Neural progenitor cell (in vitro differentiated cells): ENCODE data around the gene SF3B2. TPM values are rescaled to one million over a fixed set of nuclear protein-coding genes. Genes with fewer than 3 reads are reported as not detected.
"Not testable (repeated sequence)": the region's sequence is repeated elsewhere in the genome, so short reads cannot be mapped to it uniquely, and the experiment has no call there.

ENCODE experiments used
- DNase-seq: peaks from one replicate; pipeline ENCODE4 v3.0.0-alpha.2; 2016; ENCODE audit warnings: low spot score
- H2AFZ ChIP-seq: fragments of 200-600 bp; sonication (generic); replicated peaks from 2 replicates; pipeline ENCODE4 v1.6.1; 2016; ENCODE audit warnings: antibody characterized with exemption
- H3F3A ChIP-seq: fragments of 200-600 bp; sonication (generic); 2 replicates; pipeline ENCODE4 v1.6.1; 2016; ENCODE audit warnings: antibody characterized with exemption, low read depth
- H3K27ac ChIP-seq: fragments of 200-600 bp; sonication (generic); 2 replicates; pipeline ENCODE4 v1.5.1; 2016; ENCODE audit warnings: mild to moderate bottlenecking
- H3K27me3 ChIP-seq: fragments of 200-600 bp; sonication (generic); 2 replicates; pipeline ENCODE4 v1.6.1; 2016; ENCODE audit warnings: mild to moderate bottlenecking, moderate library complexity
- H3K36me3 ChIP-seq: fragments of 200-600 bp; sonication (generic); 2 replicates; pipeline ENCODE4 v1.5.1; 2016
- H3K4me1 ChIP-seq: fragments of 200-600 bp; sonication (generic); 2 replicates; pipeline ENCODE4 v1.6.1; 2016; ENCODE audit warnings: mixed run types
- H3K4me2 ChIP-seq: fragments of 200-600 bp; sonication (generic); 2 replicates; pipeline ENCODE4 v1.6.1; 2016
- H3K4me3 ChIP-seq: fragments of 200-600 bp; sonication (generic); 2 replicates; pipeline ENCODE4 v1.5.1; 2016
- H3K79me2 ChIP-seq: fragments of 200-600 bp; sonication (generic); 2 replicates; pipeline ENCODE4 v1.6.1; 2016; ENCODE audit warnings: low read depth
- H3K9ac ChIP-seq: fragments of 200-600 bp; sonication (generic); 2 replicates; pipeline ENCODE4 v1.6.1; 2016
- H3K9me3 ChIP-seq: fragments of 200-600 bp; sonication (generic); 2 replicates; pipeline ENCODE4 v1.5.1; 2016; ENCODE audit warnings: low read depth
- H4K20me1 ChIP-seq: fragments of 200-600 bp; sonication (generic); 2 replicates; pipeline ENCODE4 v1.6.1; 2016; ENCODE audit warnings: low read depth
- H3K27ac Mint-ChIP-seq: 3 replicates; pipeline ENCODE4 v1.8.0; 2021; ENCODE audit warnings: mixed read lengths
- H3K27me3 Mint-ChIP-seq: 2 replicates; pipeline ENCODE4 v1.8.0; 2022; ENCODE audit warnings: low read depth, mild to moderate bottlenecking, inconsistent platforms, moderate library complexity, mixed read lengths; ENCODE audit not compliant: insufficient read depth
- H3K36me3 Mint-ChIP-seq: 3 replicates; pipeline ENCODE4 v1.8.0; 2021; ENCODE audit warnings: mixed read lengths
- H3K4me1 Mint-ChIP-seq: 3 replicates; pipeline ENCODE4 v1.8.0; 2021; ENCODE audit warnings: mixed read lengths
- H3K4me3 Mint-ChIP-seq: 3 replicates; pipeline ENCODE4 v1.8.0; 2021; ENCODE audit warnings: mild to moderate bottlenecking, moderate library complexity, mixed read lengths
- H3K9me3 Mint-ChIP-seq: 3 replicates; pipeline ENCODE4 v1.8.0; 2020; ENCODE audit warnings: mixed read lengths
- EZH2 ChIP-seq: fragments of 200-600 bp; sonication (generic); IDR thresholded peaks from 2 replicates; pipeline ENCODE4 v1.6.1; 2017; ENCODE audit warnings: antibody characterized with exemption, mild to moderate bottlenecking, moderate library complexity
- EZH2phosphoT487 ChIP-seq: fragments of 200-600 bp; sonication (generic); IDR thresholded peaks from 2 replicates; pipeline ENCODE4 v1.6.1; 2017; ENCODE audit warnings: antibody characterized with exemption
- total RNA-seq: library from RNA; depleted of rRNA; stranded (reverse); fragments of >200 nt; gene quantifications from 2 replicates; pipeline ENCODE4 v1.2.3, GENCODE V29; 2015; ENCODE audit warnings: low replicate concordance
- TF ChIP-seq, protein P1 (sequence below): fragments of 200-600 bp; sonication (generic); IDR thresholded peaks from 2 replicates; pipeline ENCODE4 v1.5.1; 2017; ENCODE audit warnings: antibody characterized with exemption, mild to moderate bottlenecking

Gene SF3B2
- total RNA-seq, 1 donor from 2014 or later: 198 TPM

DNA sequence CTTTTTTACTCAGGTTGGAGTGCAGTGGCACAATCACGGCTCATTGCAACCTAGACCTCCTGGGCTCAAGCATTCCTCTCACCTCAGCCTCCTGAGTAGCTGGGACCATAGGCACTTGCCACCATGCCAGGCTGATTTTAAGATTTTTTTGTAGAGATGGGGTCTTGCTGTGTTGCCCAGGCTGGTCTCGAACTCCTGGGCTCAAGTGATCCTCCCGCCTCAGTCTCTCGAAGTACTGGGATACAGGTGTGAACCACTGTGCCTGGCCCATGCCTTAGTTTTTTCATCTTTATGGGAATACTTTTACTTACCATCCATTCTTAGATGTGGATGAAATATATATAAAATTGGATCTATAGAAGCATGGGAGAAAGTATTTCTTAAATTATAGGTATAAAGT lies 23.1 kb downstream of the SF3B2 start:
- H3K27ac Mint-ChIP-seq: no peak overlapping the region
- Histone ChIP-seq H3K4me2 (no peak overlapping the region), H3F3A (no peaks in the 10 kb centered on the region), H3K36me3 (no peaks in the 10 kb centered on the region), H3K4me1 (peaks cover 9% of the 10 kb centered on the region), H3K79me2 (peaks cover 15% of the 10 kb centered on the region), H3K27ac (no peak overlapping the region), H3K4me3 (no peak overlapping the region), H4K20me1 (peaks cover 6% of the 10 kb centered on the region), H3K9ac (no peak overlapping the region), H3K9me3 (no peaks in the 10 kb centered on the region), H2AFZ (no peak overlapping the region), H3K27me3 (no peaks in the 10 kb centered on the region)
- TF ChIP-seq, protein P1, sequence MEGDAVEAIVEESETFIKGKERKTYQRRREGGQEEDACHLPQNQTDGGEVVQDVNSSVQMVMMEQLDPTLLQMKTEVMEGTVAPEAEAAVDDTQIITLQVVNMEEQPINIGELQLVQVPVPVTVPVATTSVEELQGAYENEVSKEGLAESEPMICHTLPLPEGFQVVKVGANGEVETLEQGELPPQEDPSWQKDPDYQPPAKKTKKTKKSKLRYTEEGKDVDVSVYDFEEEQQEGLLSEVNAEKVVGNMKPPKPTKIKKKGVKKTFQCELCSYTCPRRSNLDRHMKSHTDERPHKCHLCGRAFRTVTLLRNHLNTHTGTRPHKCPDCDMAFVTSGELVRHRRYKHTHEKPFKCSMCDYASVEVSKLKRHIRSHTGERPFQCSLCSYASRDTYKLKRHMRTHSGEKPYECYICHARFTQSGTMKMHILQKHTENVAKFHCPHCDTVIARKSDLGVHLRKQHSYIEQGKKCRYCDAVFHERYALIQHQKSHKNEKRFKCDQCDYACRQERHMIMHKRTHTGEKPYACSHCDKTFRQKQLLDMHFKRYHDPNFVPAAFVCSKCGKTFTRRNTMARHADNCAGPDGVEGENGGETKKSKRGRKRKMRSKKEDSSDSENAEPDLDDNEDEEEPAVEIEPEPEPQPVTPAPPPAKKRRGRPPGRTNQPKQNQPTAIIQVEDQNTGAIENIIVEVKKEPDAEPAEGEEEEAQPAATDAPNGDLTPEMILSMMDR: no peak
- no peaks in the 10 kb centered on the region for H3K27me3 Mint-ChIP-seq
- H3K36me3 Mint-ChIP-seq: peaks cover 13% of the 10 kb centered on the region
- peaks cover 15% of the 10 kb centered on the region for H3K4me1 Mint-ChIP-seq
- no peak overlapping the region for H3K4me3 Mint-ChIP-seq
- no peak for DNase-seq
- no peaks in the 10 kb centered on the region for H3K9me3 Mint-ChIP-seq

GRCh38 chr11:66076561-66076960 lies 24.4 kb downstream of the SF3B2 start:
- H3K79me2 ChIP-seq: peaks cover 7% of the 10 kb centered on the region
- no peaks in the 10 kb centered on the region for H3K27me3 Mint-ChIP-seq
- no peaks in the 10 kb centered on the region for H3K36me3 ChIP-seq
- no peak overlapping the region for H3K4me3 Mint-ChIP-seq
- H3K4me3 ChIP-seq: no peak overlapping the region
- H3K9me3 ChIP-seq: no peaks in the 10 kb centered on the region
- H3K36me3 Mint-ChIP-seq: peaks cover 13% of the 10 kb centered on the region
- no peak overlapping the region for H3K27ac ChIP-seq
- no peak overlapping the region for H2AFZ ChIP-seq
- no peaks in the 10 kb centered on the region for H4K20me1 ChIP-seq
- H3K9ac ChIP-seq: no peak overlapping the region
- no peaks in the 10 kb centered on the region for H3F3A ChIP-seq
- H3K27ac Mint-ChIP-seq: no peak overlapping the region
- H3K9me3 Mint-ChIP-seq: no peaks in the 10 kb centered on the region
- no peak overlapping the region for H3K4me2 ChIP-seq
- TF ChIP-seq EZH2phosphoT487 (no peak), EZH2 (no peak)
- TF ChIP-seq, protein P1: no peak
- H3K4me1 ChIP-seq: peaks cover 3% of the 10 kb centered on the region
- DNase-seq: no peak
- H3K27me3 ChIP-seq: no peaks in the 10 kb centered on the region
- H3K4me1 Mint-ChIP-seq: peaks cover 8% of the 10 kb centered on the region

GRCh38 chr11:66077927-66078326 lies 25.8 kb downstream of the SF3B2 start:
- no peaks in the 10 kb centered on the region for H3K27me3 ChIP-seq
- no peak overlapping the region for H3K4me3 ChIP-seq
- H3K4me1 Mint-ChIP-seq: no peaks in the 10 kb centered on the region
- peaks cover 13% of the 10 kb centered on the region for H3K36me3 Mint-ChIP-seq
- no peaks in the 10 kb centered on the region for H3K9me3 ChIP-seq
- H3K79me2 ChIP-seq: no peaks in the 10 kb centered on the region
- TF ChIP-seq EZH2phosphoT487: no peak
- no peak for TF ChIP-seq EZH2
- TF ChIP-seq, protein P1: no peak
- no peak overlapping the region for H3K4me3 Mint-ChIP-seq
- H3K36me3 ChIP-seq: no peaks in the 10 kb centered on the region
- H4K20me1 ChIP-seq: no peaks in the 10 kb centered on the region
- no peaks in the 10 kb centered on the region for H3K27me3 Mint-ChIP-seq
- H3K27ac Mint-ChIP-seq: no peak overlapping the region
- no peaks in the 10 kb centered on the region for H3K4me1 ChIP-seq
- H3K27ac ChIP-seq: no peak overlapping the region
- H3K9me3 Mint-ChIP-seq: no peaks in the 10 kb centered on the region
- H3K9ac ChIP-seq: no peak overlapping the region
- no peak overlapping the region for H3K4me2 ChIP-seq
- no peak for DNase-seq
- H3F3A ChIP-seq: no peaks in the 10 kb centered on the region
- H2AFZ ChIP-seq: no peak overlapping the region

- H3K27me3 ChIP-seq, H4K20me1 ChIP-seq, H3K27ac Mint-ChIP-seq, H3K4me1 Mint-ChIP-seq, H3K4me2 ChIP-seq, H3K4me1 ChIP-seq, H3K27ac ChIP-seq, H3K4me3 ChIP-seq, H3K79me2 ChIP-seq, H3K36me3 ChIP-seq, H2AFZ ChIP-seq, DNase-seq, H3K27me3 Mint-ChIP-seq, H3K4me3 Mint-ChIP-seq, H3K9me3 Mint-ChIP-seq, H3K9ac ChIP-seq, H3F3A ChIP-seq, H3K36me3 Mint-ChIP-seq, H3K9me3 ChIP-seq: not testable (repeated sequence)
These were observed 26.8 kb downstream of the SF3B2 start for GRCh38 chr11:66078949-66079348.
